Tibial nerve (tissue), 4 donors: ENCODE results near the gene RAP1GAP2.

ENCODE experiments used
- EP300 ChIP-seq, 2 donors: sonication (generic); formaldehyde crosslinking; IDR thresholded peaks; one replicate each; pipeline ENCODE4 v1.6.1; 2017; ENCODE audit warnings: antibody characterized with exemption in 2 of 2, mild to moderate bottlenecking in 1 of 2
- POLR2A ChIP-seq, 2 donors: fragments of 450-650 bp; IDR thresholded peaks; one replicate each; pipeline ENCODE4 v1.6.1; 2017; ENCODE audit warnings: antibody characterized with exemption in 2 of 2, mild to moderate bottlenecking in 2 of 2, moderate library complexity in 2 of 2
- TF ChIP-seq, protein P1 (sequence below), 5 experiments: fragments of 200-600 bp in 3 of 5; fragments of 450-650 bp in 2 of 5; sonication (generic) in 3 of 5; IDR thresholded peaks; one replicate each; pipeline ENCODE4 v1.5.1; 2016 to 2019; ENCODE audit warnings: antibody characterized with exemption in 5 of 5, mild to moderate bottlenecking in 3 of 5, moderate library complexity in 2 of 5

- TF ChIP-seq, protein P1, sequence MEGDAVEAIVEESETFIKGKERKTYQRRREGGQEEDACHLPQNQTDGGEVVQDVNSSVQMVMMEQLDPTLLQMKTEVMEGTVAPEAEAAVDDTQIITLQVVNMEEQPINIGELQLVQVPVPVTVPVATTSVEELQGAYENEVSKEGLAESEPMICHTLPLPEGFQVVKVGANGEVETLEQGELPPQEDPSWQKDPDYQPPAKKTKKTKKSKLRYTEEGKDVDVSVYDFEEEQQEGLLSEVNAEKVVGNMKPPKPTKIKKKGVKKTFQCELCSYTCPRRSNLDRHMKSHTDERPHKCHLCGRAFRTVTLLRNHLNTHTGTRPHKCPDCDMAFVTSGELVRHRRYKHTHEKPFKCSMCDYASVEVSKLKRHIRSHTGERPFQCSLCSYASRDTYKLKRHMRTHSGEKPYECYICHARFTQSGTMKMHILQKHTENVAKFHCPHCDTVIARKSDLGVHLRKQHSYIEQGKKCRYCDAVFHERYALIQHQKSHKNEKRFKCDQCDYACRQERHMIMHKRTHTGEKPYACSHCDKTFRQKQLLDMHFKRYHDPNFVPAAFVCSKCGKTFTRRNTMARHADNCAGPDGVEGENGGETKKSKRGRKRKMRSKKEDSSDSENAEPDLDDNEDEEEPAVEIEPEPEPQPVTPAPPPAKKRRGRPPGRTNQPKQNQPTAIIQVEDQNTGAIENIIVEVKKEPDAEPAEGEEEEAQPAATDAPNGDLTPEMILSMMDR (IDR thresholded peaks at IDR 0.05) = no peak
- TF ChIP-seq POLR2A (IDR thresholded peaks at IDR 0.05) (no peak), EP300 (IDR thresholded peaks at IDR 0.05) (no peak)
Measured at GRCh38 chr17:3040882-3041281, 244.6 kb downstream of the RAP1GAP2 start.
